HG02870 (cell line): ENCODE data around the gene ARSG.

ENCODE experiments used
- ATAC-seq: cut with Tn5 transposase; IDR thresholded peaks from one replicate; pipeline ENCODE4 v1.9.1; 2021; ENCODE audit warnings: mild to moderate bottlenecking, moderate library complexity; ENCODE audit not compliant: unreplicated experiment

The ARSG gene

DNA sequence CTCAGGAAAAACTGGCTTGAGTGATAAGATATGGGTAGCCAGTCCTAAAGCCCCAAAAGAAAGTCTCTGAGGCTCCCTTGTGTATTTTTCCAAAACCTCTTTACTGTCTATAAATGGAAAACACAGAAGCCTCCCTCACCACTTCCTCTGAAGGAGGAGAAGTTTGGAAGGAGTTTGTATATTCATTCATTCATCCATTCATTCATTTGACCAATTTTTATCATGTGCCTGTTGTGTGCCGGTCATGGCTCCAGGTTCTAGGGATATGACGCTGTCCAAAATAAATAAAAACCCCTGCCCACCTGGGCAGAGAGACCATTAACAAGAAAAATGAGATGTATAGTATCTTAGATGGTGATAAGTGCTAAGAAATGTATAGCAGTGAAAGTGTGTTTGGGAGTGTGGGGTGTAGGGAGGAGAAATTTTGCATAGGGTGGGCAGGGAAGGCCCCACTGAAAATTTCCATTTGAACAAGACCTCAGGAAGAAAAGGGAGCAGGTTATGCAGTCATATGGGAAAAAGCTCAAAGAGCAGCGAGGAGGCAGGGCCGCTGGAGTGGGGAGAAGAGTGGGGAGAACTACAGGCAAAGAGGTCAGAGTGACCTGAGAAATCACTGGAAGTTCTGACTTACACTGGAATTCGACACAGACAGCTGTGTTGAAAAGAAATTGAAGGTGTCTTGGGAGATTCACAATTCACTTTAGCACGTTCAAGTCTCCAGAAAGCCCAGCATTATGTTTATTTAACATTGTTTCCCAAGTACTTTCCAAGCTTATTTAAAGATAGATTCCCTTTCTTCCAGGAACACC lies 172.1 kb downstream of the ARSG start:
- no peak for ATAC-seq

GRCh38 chr17:68468334-68468733 lies 177.0 kb downstream of the ARSG start:
- no peak for ATAC-seq

DNA sequence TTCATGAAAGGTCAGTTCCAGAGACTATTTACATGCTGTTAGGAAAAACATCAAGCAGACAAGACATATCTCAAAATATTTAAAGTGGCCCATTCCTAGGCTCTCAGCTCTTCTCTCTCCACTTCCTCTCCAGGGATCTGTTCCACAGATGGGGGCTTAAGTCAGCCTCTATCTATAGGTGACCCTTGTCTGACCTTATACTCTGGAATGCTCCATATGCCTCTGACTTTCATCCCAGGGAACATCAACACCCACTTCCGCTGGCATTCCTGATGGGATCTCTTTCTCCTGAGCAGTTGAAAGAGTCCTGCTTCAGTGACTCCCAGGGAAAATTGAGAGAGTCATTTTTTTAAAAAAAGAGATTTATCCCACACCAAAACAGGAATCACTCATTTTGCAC lies 177.5 kb downstream of the ARSG start:
- no peak for ATAC-seq
